K562 (cell line): ENCODE results near the gene THRSP. TPM values are rescaled to one million over a fixed set of nuclear protein-coding genes. Genes with fewer than 3 reads are reported as not detected.
A peak's percentile ranks its signal among the peaks of the same experiment; 100 is the strongest.

ENCODE experiments used
- CHD4 ChIP-seq: fragments of 200-600 bp; sonication (generic); IDR thresholded peaks from 3 replicates; pipeline ENCODE4 v1.6.1; 2012; ENCODE audit warnings: low read depth, mild to moderate bottlenecking, mixed read lengths, low read length, inconsistent platforms; ENCODE audit not compliant: insufficient read depth, insufficient replicate concordance, poor library complexity, severe bottlenecking
- DPF2 ChIP-seq: fragments of 450-650 bp; IDR thresholded peaks from 2 replicates; pipeline ENCODE4 v1.6.1; 2016
- ELF2 ChIP-seq: fragments of 250-450 bp; sonication (Bioruptor Pico); IDR thresholded peaks from 2 replicates; pipeline ENCODE4 v1.5.0; 2021; ENCODE audit warnings: mild to moderate bottlenecking
- ETV6 ChIP-seq, 3 experiments: fragments of 150-350 bp in 1 of 3; sonication (generic) in 1 of 3; formaldehyde crosslinking in 1 of 3; IDR thresholded peaks; 2 replicates each; pipeline versions ENCODE4 v1.6.1 to v1.8.0; 2014 to 2022; ENCODE audit warnings: borderline replicate concordance in 2 of 3, low read depth in 2 of 3, antibody characterized with exemption in 1 of 3, low read length in 1 of 3, mild to moderate bottlenecking in 1 of 3, missing genetic modification reagents in 1 of 3
- KDM4B ChIP-seq, 2 experiments: fragments of 450-650 bp in 1 of 2; sonication (generic) in 1 of 2; IDR thresholded peaks; 2 replicates each; pipeline ENCODE4 v1.6.1; 2016 to 2017; ENCODE audit warnings: borderline replicate concordance in 2 of 2, antibody characterized with exemption in 1 of 2, low read depth in 1 of 2, mild to moderate bottlenecking in 1 of 2
- KDM5B ChIP-seq: fragments of 200-600 bp; sonication (generic); IDR thresholded peaks from 2 replicates; pipeline ENCODE4 v1.6.1; 2012; ENCODE audit warnings: low read depth, mild to moderate bottlenecking, moderate library complexity, low read length, control low read depth, inconsistent platforms; ENCODE audit not compliant: insufficient replicate concordance
- PHF8 ChIP-seq: fragments of 200-600 bp; sonication (generic); IDR thresholded peaks from 2 replicates; pipeline ENCODE4 v1.6.1; 2012; ENCODE audit warnings: mixed run types, mild to moderate bottlenecking, inconsistent platforms, low read length, moderate library complexity, borderline replicate concordance
- POLR2AphosphoS5 ChIP-seq: IDR thresholded peaks from 2 replicates; pipeline ENCODE4 v1.6.1; 2011; ENCODE audit warnings: mild to moderate bottlenecking, low read depth, low read length, moderate library complexity; ENCODE audit not compliant: control insufficient read depth, insufficient read depth
- POLR2G ChIP-seq: fragments of 200-400 bp; formaldehyde crosslinking; IDR thresholded peaks from 2 replicates; pipeline ENCODE4 v1.6.1; 2017; ENCODE audit warnings: low read depth, mild to moderate bottlenecking, antibody characterized with exemption, low read length, moderate library complexity
- POLR3G ChIP-seq: IDR thresholded peaks from 2 replicates; pipeline ENCODE4 v1.6.1; 2011; ENCODE audit not compliant: insufficient read length, insufficient replicate concordance; ENCODE audit errors: extremely low read depth
- RBFOX2 ChIP-seq: fragments of 200-400 bp; formaldehyde crosslinking; IDR thresholded peaks from 2 replicates; pipeline ENCODE4 v1.6.1; 2017; ENCODE audit warnings: low read depth, mild to moderate bottlenecking, low read length, moderate library complexity
- RNF2 ChIP-seq: sonication (generic); IDR thresholded peaks from 2 replicates; pipeline ENCODE4 v1.6.1; 2016
- SIX5 ChIP-seq, 2 experiments: IDR thresholded peaks; 2 replicates each; pipeline ENCODE4 v1.6.1; 2011; ENCODE audit warnings: low read length in 2 of 2, borderline replicate concordance in 1 of 2, low read depth in 1 of 2, mild to moderate bottlenecking in 1 of 2, moderate library complexity in 1 of 2; ENCODE audit not compliant: insufficient read depth in 1 of 2
- SLC30A9 ChIP-seq: fragments of 250-450 bp; sonication (Bioruptor Pico); IDR thresholded peaks from 2 replicates; pipeline ENCODE4 v1.8.0; 2022; ENCODE audit warnings: mild to moderate bottlenecking, moderate library complexity
- SP1 ChIP-seq: sonication (generic); formaldehyde crosslinking; IDR thresholded peaks from 2 replicates; pipeline ENCODE4 v1.8.1; 2022; ENCODE audit warnings: mild to moderate bottlenecking, missing genetic modification reagents
- SRSF3 ChIP-seq: fragments of 200-400 bp; formaldehyde crosslinking; IDR thresholded peaks from 2 replicates; pipeline ENCODE4 v1.6.1; 2016; ENCODE audit warnings: mild to moderate bottlenecking, low read length, moderate library complexity; ENCODE audit not compliant: insufficient read depth
- TAF7 ChIP-seq: fragments of 450-650 bp; IDR thresholded peaks from 2 replicates; pipeline ENCODE4 v1.6.1; 2016; ENCODE audit warnings: missing genetic modification characterization, missing compliant biosample characterization
- TAF9B ChIP-seq: fragments of 450-650 bp; IDR thresholded peaks from 2 replicates; pipeline ENCODE4 v1.6.1; 2018; ENCODE audit warnings: mild to moderate bottlenecking; ENCODE audit not compliant: partially characterized antibody
- TCF3 ChIP-seq: sonication (generic); formaldehyde crosslinking; IDR thresholded peaks from 2 replicates; pipeline ENCODE4 v1.4.0; 2020; ENCODE audit warnings: mild to moderate bottlenecking, missing genetic modification reagents
- TRIM24 ChIP-seq, 2 experiments: fragments of 450-650 bp; IDR thresholded peaks; 2 replicates each; pipeline ENCODE4 v1.6.1; 2016
- polyA plus RNA-seq, 8 experiments: library from polyadenylated mRNA; depleted of rRNA in 4 of 8; stranded (reverse) in 5 of 8; unstranded in 3 of 8; fragments of >200 nt; fragmentation: Nextera tagmentation in 2 of 8; fragmentation: Illumina TruSeq in 1 of 8; extraction: Ambion mirVana in 2 of 8; extraction: Trizol in 1 of 8; gene quantifications; 2 replicates each; pipeline versions ENCODE4 v1.2.1 to v1.2.3, GENCODE V29; 2011 to 2014; ENCODE audit warnings: inconsistent platforms in 1 of 8, missing spikeins in 1 of 8
- total RNA-seq, 7 experiments: library from RNA; depleted of rRNA in 6 of 7; stranded (reverse); fragments of >200 nt in 6 of 7; fragmentation: Illumina TruSeq in 2 of 7; extraction: Trizol in 2 of 7; gene quantifications; 2 replicates each; pipeline versions ENCODE4 v1.2.1 to v1.2.3, GENCODE V29; 2011 to 2021; ENCODE audit warnings: low replicate concordance in 1 of 7
- TF ChIP-seq, protein P1 (sequence below), 2 experiments: fragments of 200-800 bp in 1 of 2; sonication (Bioruptor generic) in 1 of 2; sonication (generic) in 1 of 2; formaldehyde crosslinking in 1 of 2; IDR thresholded peaks in 1 of 2; conservative IDR thresholded peaks in 1 of 2; 2 replicates each; pipeline versions ENCODE4 v1.5.0 to v1.6.1; 2016 to 2020; ENCODE audit warnings: missing compliant biosample characterization in 1 of 2, missing genetic modification characterization in 1 of 2, missing genetic modification reagents in 1 of 2

The THRSP gene
- total and polyA plus RNA-seq, 9 of the 15 experiments (the other 6 are each of a cell fraction or from before 2014, with no cell fraction given), result 0.23 to 0.56 (median 0.31) TPM; not detected in 2

GRCh38 chr11:78080818-78081495 lies 17.3 kb downstream of the THRSP start (continued):
- TF ChIP-seq TCF3, result peak; percentile 50
- no peak; the same call in 1 of the 2 replicates for TF ChIP-seq RNF2
- TF ChIP-seq ETV6 (IDR thresholded peaks at IDR 0.05; ENCODE audit: borderline replicate concordance in 1 of 2, low read depth in 2 of 2, low read length in 1 of 2), result no peak
- TF ChIP-seq ETV6 (CRISPR knock-in tag; IDR thresholded peaks at IDR 0.05; ENCODE audit: borderline replicate concordance), result no peak
- TF ChIP-seq TAF9B, result peak; percentile 54
- no peak for TF ChIP-seq KDM4B (IDR thresholded peaks at IDR 0.05; ENCODE audit: borderline replicate concordance in 2 of 2, low read depth in 1 of 2)
- 0 out of 4 replicates have a peak, but pooled peaks have one; percentile 6 to 12 for TF ChIP-seq TRIM24 (IDR thresholded peaks at IDR 0.05)
- peak; percentile 49; the same call in 1 of the 2 replicates for TF ChIP-seq POLR2G
- TF ChIP-seq CHD4, result no peak
- peak; percentile 65 for TF ChIP-seq RBFOX2
- TF ChIP-seq SIX5 (IDR thresholded peaks at IDR 0.05; ENCODE audit: borderline replicate concordance in 1 of 2, insufficient read depth in 1 of 2, low read depth in 1 of 2, low read length in 2 of 2), result no peak
- TF ChIP-seq DPF2, result peak; percentile 84
- TF ChIP-seq ELF2, result peak; percentile 28; the same call in 1 of the 2 replicates
- TF ChIP-seq SRSF3, result no peak
- TF ChIP-seq PHF8, result 0 out of 2 replicates have a peak, but pooled peaks have one; percentile 20
- TF ChIP-seq, protein P1, sequence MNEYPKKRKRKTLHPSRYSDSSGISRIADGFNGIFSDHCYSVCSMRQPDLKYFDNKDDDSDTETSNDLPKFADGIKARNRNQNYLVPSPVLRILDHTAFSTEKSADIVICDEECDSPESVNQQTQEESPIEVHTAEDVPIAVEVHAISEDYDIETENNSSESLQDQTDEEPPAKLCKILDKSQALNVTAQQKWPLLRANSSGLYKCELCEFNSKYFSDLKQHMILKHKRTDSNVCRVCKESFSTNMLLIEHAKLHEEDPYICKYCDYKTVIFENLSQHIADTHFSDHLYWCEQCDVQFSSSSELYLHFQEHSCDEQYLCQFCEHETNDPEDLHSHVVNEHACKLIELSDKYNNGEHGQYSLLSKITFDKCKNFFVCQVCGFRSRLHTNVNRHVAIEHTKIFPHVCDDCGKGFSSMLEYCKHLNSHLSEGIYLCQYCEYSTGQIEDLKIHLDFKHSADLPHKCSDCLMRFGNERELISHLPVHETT (CRISPR knock-in tag; conservative IDR thresholded peaks at IDR 0.05 in 1 of 2, IDR thresholded peaks at IDR 0.05 in 1 of 2), result no peak; a peak in 1 of 4 replicates
- TF ChIP-seq TAF7, result peak; percentile 41
- peak; percentile 53; the same call in 1 of the 2 replicates for TF ChIP-seq POLR2AphosphoS5
- no peak for TF ChIP-seq SP1 (CRISPR knock-in tag)
- no peak for TF ChIP-seq SLC30A9 (CRISPR knock-in tag)
- no peak for TF ChIP-seq POLR3G
- peak; percentile 62 for TF ChIP-seq KDM5B
